Measurements from ENCODE around the gene PLA1A.

DNA sequence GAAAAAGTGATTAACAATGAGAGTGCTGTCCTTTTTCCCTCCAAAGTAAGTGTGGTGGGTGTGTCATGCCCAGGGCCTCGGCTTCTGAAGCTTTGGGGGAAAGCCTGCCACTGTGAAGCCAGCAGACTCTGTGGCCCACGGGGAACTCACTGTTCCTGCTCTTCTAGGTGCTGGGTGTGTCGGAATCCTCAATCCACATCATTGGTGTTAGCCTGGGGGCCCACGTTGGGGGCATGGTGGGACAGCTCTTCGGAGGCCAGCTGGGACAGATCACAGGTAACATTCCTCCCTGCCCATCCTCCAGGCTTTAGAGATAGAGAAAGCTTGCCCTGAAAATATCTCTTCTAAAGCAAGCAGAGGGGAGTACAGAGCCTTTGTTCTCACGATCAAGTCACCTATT, 11.6 kb downstream of the PLA1A start:
- TF ChIP-seq, protein P1, sequence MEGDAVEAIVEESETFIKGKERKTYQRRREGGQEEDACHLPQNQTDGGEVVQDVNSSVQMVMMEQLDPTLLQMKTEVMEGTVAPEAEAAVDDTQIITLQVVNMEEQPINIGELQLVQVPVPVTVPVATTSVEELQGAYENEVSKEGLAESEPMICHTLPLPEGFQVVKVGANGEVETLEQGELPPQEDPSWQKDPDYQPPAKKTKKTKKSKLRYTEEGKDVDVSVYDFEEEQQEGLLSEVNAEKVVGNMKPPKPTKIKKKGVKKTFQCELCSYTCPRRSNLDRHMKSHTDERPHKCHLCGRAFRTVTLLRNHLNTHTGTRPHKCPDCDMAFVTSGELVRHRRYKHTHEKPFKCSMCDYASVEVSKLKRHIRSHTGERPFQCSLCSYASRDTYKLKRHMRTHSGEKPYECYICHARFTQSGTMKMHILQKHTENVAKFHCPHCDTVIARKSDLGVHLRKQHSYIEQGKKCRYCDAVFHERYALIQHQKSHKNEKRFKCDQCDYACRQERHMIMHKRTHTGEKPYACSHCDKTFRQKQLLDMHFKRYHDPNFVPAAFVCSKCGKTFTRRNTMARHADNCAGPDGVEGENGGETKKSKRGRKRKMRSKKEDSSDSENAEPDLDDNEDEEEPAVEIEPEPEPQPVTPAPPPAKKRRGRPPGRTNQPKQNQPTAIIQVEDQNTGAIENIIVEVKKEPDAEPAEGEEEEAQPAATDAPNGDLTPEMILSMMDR (IDR thresholded peaks at IDR 0.05) = no peak
- no peak for TF ChIP-seq POLR2A (IDR thresholded peaks at IDR 0.05)
